BLaER1 treated with 17β-estradiol and CSF1 and Interleukin-3, amounts not matched to agents 10 nM and 100 nM (cell line): ENCODE data around the gene SLC26A2.

Source experiments
- H3K27ac ChIP-seq, 11 experiments: shearing (Covaris generic); formaldehyde crosslinking; 2 replicates each; pipeline ENCODE4 v1.8.1; 2022
- H3K27me3 ChIP-seq, 11 experiments: shearing (Covaris generic); formaldehyde crosslinking; 2 replicates each; pipeline ENCODE4 v1.8.1; 2022
- H3K36me3 ChIP-seq, 11 experiments: shearing (Covaris generic); formaldehyde crosslinking; 2 replicates each; pipeline ENCODE4 v1.8.1; 2022
- H3K4me1 ChIP-seq, 10 experiments: shearing (Covaris generic); formaldehyde crosslinking; 2 replicates each; pipeline ENCODE4 v1.8.1; 2022
- H3K4me2 ChIP-seq, 11 experiments: shearing (Covaris generic); formaldehyde crosslinking; 2 replicates each; pipeline ENCODE4 v1.8.1; 2022
- H3K4me3 ChIP-seq, 10 experiments: shearing (Covaris generic); formaldehyde crosslinking; 2 replicates each; pipeline ENCODE4 v1.8.1; 2022
- H3K9ac ChIP-seq, 11 experiments: shearing (Covaris generic); formaldehyde crosslinking; 2 replicates each; pipeline ENCODE4 v1.8.1; 2022
- H3K9me3 ChIP-seq, 11 experiments: shearing (Covaris generic); formaldehyde crosslinking; replicated peaks in 1 of 11; 2 replicates each; pipeline ENCODE4 v1.8.1; 2022
- H4K20me1 ChIP-seq, 11 experiments: shearing (Covaris generic); formaldehyde crosslinking; 2 replicates each; pipeline ENCODE4 v1.8.1; 2022
- Cebpa-rat ChIP-seq, 11 experiments: shearing (Covaris generic); IDR thresholded peaks; 2 replicates each; pipeline ENCODE4 v1.8.1; 2022

SLC26A2 gene

GRCh38 chr5:149936044-149936699 is 24.4 kb upstream of the SLC26A2 start:
- no peaks in the 10 kb centered on the region for H3K27me3 ChIP-seq
- H3K4me1 ChIP-seq: peaks cover 0 to 22% (median 13%) of the 10 kb centered on the region in 10 experiments; a peak in 18 of 20 replicates
- H3K4me3 ChIP-seq: no peak overlapping the region
- no peak overlapping the region for H3K9ac ChIP-seq
- no peak for TF ChIP-seq Cebpa-rat (IDR thresholded peaks at IDR 0.05)
- no peak overlapping the region for H3K27ac ChIP-seq
- H3K4me2 ChIP-seq: peak overlapping the region in 7 of 11 experiments; percentile 18 to 53 (median 33); a peak in 11 of 22 replicates
- H3K9me3 ChIP-seq: no peaks in the 10 kb centered on the region
- H3K36me3 ChIP-seq: no peaks in the 10 kb centered on the region
- H4K20me1 ChIP-seq: no peaks in the 10 kb centered on the region

DNA sequence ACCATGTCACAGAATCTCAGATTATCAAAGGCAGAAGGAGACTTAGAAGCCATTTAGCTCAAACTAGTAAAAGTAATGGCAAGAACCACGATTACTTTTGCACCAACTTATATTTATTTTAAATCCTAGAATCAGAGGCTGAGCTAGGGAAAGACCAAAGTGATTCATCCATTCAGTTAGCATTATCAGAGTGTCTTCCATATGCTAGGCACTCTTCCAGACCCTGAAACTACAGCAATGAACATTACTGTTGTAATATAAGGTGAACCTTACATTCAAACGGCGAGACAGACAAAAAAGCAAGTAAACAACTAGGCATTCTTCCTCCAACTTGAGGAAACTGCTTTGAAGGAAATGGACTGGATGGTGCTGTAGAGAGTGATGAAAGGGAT is 23.9 kb upstream of the SLC26A2 start:
- Histone ChIP-seq H3K27me3 (no peaks in the 10 kb centered on the region), H3K9ac (no peak overlapping the region), H3K4me1 (peaks cover 0 to 22% (median 13%) of the 10 kb centered on the region in 10 experiments; a peak in 18 of 20 replicates), H3K4me3 (no peak overlapping the region), H3K4me2 (no peak overlapping the region), H3K27ac (no peak overlapping the region), H3K9me3 (no peaks in the 10 kb centered on the region), H4K20me1 (no peaks in the 10 kb centered on the region), H3K36me3 (no peaks in the 10 kb centered on the region)
- no peak for TF ChIP-seq Cebpa-rat (IDR thresholded peaks at IDR 0.05)

- Histone ChIP-seq H3K27ac (no peak overlapping the region), H3K4me3 (no peak overlapping the region), H3K9ac (no peak overlapping the region), H3K27me3 (no peaks in the 10 kb centered on the region), H3K36me3 (no peaks in the 10 kb centered on the region), H3K4me2 (no peak overlapping the region), H3K4me1 (peaks cover 0 to 22% (median 13%) of the 10 kb centered on the region in 10 experiments; a peak in 18 of 20 replicates), H3K9me3 (no peaks in the 10 kb centered on the region), H4K20me1 (no peaks in the 10 kb centered on the region)
- no peak for TF ChIP-seq Cebpa-rat (IDR thresholded peaks at IDR 0.05)
Observed at GRCh38 chr5:149937610-149938009, 22.9 kb upstream of the SLC26A2 start.

DNA sequence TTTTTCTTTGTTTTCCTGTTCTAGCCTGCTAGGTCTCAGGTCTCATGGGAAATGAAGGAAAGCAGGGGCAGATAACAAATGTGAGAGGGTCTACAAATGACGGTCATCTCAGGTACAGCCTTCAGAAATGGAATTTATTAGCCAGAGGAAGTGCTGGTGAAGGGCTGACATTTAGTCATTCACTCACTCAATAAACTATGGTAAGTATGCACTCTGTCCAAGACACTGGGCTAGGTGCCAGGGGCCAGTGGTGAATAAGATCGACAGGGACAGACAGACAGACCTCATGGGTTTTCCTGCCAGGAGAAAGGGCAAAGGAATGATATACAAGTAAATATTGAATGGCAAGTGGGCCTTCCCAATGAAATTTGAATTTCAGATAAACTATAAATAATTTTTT is 22.3 kb upstream of the SLC26A2 start:
- Histone ChIP-seq H4K20me1 (no peaks in the 10 kb centered on the region), H3K4me2 (no peak overlapping the region), H3K9ac (no peak overlapping the region), H3K4me3 (no peak overlapping the region), H3K4me1 (peaks cover 0 to 22% (median 13%) of the 10 kb centered on the region in 10 experiments; a peak in 18 of 20 replicates), H3K27ac (no peak overlapping the region), H3K27me3 (no peaks in the 10 kb centered on the region), H3K9me3 (no peaks in the 10 kb centered on the region), H3K36me3 (no peaks in the 10 kb centered on the region)
- no peak for TF ChIP-seq Cebpa-rat (IDR thresholded peaks at IDR 0.05)

GRCh38 chr5:149938791-149939358 is 21.7 kb upstream of the SLC26A2 start:
- TF ChIP-seq Cebpa-rat (IDR thresholded peaks at IDR 0.05): no peak
- H3K9ac ChIP-seq: no peak overlapping the region
- no peak overlapping the region for H3K4me3 ChIP-seq
- H3K9me3 ChIP-seq: no peaks in the 10 kb centered on the region
- H3K27me3 ChIP-seq: no peaks in the 10 kb centered on the region
- no peak overlapping the region for H3K27ac ChIP-seq
- H4K20me1 ChIP-seq: no peaks in the 10 kb centered on the region
- peak overlapping the region in 1 of 11 experiments; percentile 9; a peak in 1 of 22 replicates for H3K4me2 ChIP-seq
- peaks cover 0 to 22% (median 13%) of the 10 kb centered on the region in 10 experiments; a peak in 18 of 20 replicates for H3K4me1 ChIP-seq
- no peaks in the 10 kb centered on the region for H3K36me3 ChIP-seq

DNA sequence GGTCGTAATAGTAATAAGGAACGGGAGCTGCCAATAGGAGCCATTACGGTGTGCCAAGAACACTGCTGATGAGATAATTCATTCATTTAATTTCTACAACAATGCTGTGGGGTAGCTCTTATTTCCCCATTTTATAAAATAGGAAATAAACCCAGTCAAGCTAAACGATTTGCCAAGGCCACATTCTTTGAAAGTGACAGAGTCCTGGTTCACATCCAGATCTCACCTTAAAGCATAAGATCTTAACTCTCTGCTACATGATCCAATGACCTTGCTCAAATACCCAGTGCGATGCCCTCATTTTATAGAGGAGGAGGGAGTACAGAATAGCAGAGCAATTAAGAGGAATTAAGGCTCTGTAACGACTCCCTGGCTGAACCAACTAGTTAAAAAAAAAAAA is 21.0 kb upstream of the SLC26A2 start:
- peaks cover 0 to 22% (median 13%) of the 10 kb centered on the region in 10 experiments; a peak in 18 of 20 replicates for H3K4me1 ChIP-seq
- peak overlapping the region in 3 of 11 experiments; percentile 1 to 12 (median 9); a peak in 3 of 22 replicates for H3K4me2 ChIP-seq
- no peak overlapping the region for H3K27ac ChIP-seq
- H3K9me3 ChIP-seq: no peaks in the 10 kb centered on the region
- TF ChIP-seq Cebpa-rat (IDR thresholded peaks at IDR 0.05): no peak
- no peaks in the 10 kb centered on the region for H3K36me3 ChIP-seq
- H3K27me3 ChIP-seq: no peaks in the 10 kb centered on the region
- H3K9ac ChIP-seq: no peak overlapping the region
- H3K4me3 ChIP-seq: no peak overlapping the region
- no peaks in the 10 kb centered on the region for H4K20me1 ChIP-seq

- H3K9ac ChIP-seq: no peak overlapping the region
- H3K9me3 ChIP-seq: no peaks in the 10 kb centered on the region
- peak overlapping the region in 3 of 11 experiments; percentile 1 to 12 (median 9); a peak in 2 of 22 replicates for H3K4me2 ChIP-seq
- H3K4me1 ChIP-seq: peaks cover 0 to 22% (median 13%) of the 10 kb centered on the region in 10 experiments; a peak in 18 of 20 replicates
- no peak for TF ChIP-seq Cebpa-rat (IDR thresholded peaks at IDR 0.05)
- no peaks in the 10 kb centered on the region for H3K27me3 ChIP-seq
- H3K27ac ChIP-seq: no peak overlapping the region
- H3K36me3 ChIP-seq: no peaks in the 10 kb centered on the region
- H3K4me3 ChIP-seq: no peak overlapping the region
- H4K20me1 ChIP-seq: no peaks in the 10 kb centered on the region
Observed at GRCh38 chr5:149940077-149940574, 20.4 kb upstream of the SLC26A2 start.

- Histone ChIP-seq H3K36me3 (no peaks in the 10 kb centered on the region), H3K4me2 (no peak overlapping the region), H4K20me1 (no peaks in the 10 kb centered on the region), H3K27ac (no peak overlapping the region), H3K27me3 (no peaks in the 10 kb centered on the region), H3K9me3 (no peaks in the 10 kb centered on the region), H3K9ac (no peak overlapping the region), H3K4me3 (no peak overlapping the region), H3K4me1 (peaks cover 0 to 17% (median 8%) of the 10 kb centered on the region in 10 experiments; a peak in 18 of 20 replicates)
- 0 out of 22 replicates have a peak, but pooled peaks of 1 of the 11 experiments have one; percentile 18 for TF ChIP-seq Cebpa-rat (IDR thresholded peaks at IDR 0.05)
Observed at GRCh38 chr5:149940941-149941644, 19.5 kb upstream of the SLC26A2 start.

DNA sequence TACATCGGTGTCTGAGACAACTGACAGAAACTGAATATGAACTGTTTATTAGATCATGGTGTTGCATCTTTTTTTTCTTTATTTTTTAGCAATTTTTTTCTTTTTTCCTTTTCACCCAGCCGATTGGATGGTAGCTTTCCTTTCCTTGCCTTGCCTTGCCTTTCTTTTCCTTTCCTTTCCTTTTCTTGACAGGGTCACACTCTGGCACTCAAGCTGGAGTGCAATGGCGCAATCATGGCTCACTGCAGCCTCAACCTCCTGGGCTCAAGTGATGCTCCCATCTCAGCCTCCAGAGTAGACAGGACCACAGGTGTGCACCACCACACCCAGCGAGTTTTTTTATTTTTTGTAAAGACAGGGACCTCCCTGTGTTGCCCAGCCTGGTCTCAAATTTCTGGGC is 18.8 kb upstream of the SLC26A2 start:
- Histone ChIP-seq H3K4me2 (no peak overlapping the region), H3K9ac (no peak overlapping the region), H3K27ac (no peak overlapping the region), H4K20me1 (no peaks in the 10 kb centered on the region), H3K4me3 (no peak overlapping the region), H3K36me3 (no peaks in the 10 kb centered on the region), H3K27me3 (no peaks in the 10 kb centered on the region), H3K9me3 (no peaks in the 10 kb centered on the region), H3K4me1 (peaks cover 0 to 17% (median 6%) of the 10 kb centered on the region in 10 experiments; a peak in 10 of 20 replicates)
- TF ChIP-seq Cebpa-rat (IDR thresholded peaks at IDR 0.05): no peak
